ENCODE data around the gene ATXN7L1. TPM values are rescaled to one million over a fixed set of nuclear protein-coding genes. Genes with fewer than 3 reads are reported as not detected.

ATXN7L1 gene, protein sequence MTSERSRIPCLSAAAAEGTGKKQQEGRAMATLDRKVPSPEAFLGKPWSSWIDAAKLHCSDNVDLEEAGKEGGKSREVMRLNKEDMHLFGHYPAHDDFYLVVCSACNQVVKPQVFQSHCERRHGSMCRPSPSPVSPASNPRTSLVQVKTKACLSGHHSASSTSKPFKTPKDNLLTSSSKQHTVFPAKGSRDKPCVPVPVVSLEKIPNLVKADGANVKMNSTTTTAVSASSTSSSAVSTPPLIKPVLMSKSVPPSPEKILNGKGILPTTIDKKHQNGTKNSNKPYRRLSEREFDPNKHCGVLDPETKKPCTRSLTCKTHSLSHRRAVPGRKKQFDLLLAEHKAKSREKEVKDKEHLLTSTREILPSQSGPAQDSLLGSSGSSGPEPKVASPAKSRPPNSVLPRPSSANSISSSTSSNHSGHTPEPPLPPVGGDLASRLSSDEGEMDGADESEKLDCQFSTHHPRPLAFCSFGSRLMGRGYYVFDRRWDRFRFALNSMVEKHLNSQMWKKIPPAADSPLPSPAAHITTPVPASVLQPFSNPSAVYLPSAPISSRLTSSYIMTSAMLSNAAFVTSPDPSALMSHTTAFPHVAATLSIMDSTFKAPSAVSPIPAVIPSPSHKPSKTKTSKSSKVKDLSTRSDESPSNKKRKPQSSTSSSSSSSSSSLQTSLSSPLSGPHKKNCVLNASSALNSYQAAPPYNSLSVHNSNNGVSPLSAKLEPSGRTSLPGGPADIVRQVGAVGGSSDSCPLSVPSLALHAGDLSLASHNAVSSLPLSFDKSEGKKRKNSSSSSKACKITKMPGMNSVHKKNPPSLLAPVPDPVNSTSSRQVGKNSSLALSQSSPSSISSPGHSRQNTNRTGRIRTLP
- 3.5 and 4.6 TPM in 2 replicates for total RNA-seq

- DNase-seq (ENCODE audit: low read depth in 2 of 2): peak; percentile 94 to 98
These were observed at the start of gene ATXN7L1 for GRCh38 chr7:105876091-105876963. TSS of gene ATXN7L1 (minus strand) at chr7:105876599. CDS start at chr7:105876558, 41 bp downstream.

GRCh38 chr7:105926131-105926530, 49.7 kb upstream of the ATXN7L1 start:
- no peak for DNase-seq (ENCODE audit: low read depth in 2 of 2)

DNA sequence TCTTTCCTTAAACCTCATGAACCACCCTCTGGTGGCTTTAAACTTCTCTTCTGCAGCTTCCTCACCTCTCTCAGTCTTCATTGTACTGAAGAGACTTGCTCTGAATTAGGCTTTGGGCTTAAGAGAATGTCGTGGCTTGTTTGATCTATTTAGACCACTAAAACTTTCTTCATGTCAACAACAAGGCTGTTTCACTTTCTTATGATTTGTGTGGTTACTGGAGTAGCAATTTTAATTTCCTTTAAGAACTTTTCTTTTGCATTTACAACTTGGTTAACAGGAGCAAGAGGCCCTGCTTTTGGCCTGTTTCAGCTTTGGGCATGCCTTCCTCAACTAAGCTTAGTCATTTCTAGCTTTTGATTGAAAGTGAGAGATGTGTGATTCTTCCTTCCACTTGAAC, 48.5 kb upstream of the ATXN7L1 start:
- DNase-seq (ENCODE audit: low read depth in 2 of 2): no peak

DNA sequence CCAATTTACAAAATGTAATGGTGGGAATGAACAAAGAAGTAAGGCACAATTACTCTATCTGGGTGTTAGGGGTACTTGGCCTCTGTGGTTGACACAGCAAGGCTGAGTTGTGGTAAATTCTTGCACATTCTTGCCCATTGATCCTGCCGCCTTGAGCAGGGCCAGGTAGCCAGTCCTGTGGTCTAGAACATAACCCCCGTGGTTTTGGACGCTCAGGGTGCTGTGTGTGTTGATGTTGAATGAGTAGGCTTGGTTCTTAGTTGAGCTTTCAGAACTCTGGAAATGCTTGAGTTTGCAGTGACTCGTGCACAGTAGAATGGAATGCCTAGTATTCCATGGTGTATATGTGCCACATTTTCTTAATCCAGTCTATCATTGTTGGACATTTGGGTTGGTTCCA, 44.4 kb upstream of the ATXN7L1 start:
- DNase-seq (ENCODE audit: low read depth in 2 of 2): no peak

- no peak for DNase-seq (ENCODE audit: low read depth in 2 of 2)
These were observed 41.3 kb upstream of the ATXN7L1 start for GRCh38 chr7:105917659-105918058.

GRCh38 chr7:105916603-105917002, 40.2 kb upstream of the ATXN7L1 start:
- DNase-seq (ENCODE audit: low read depth in 2 of 2): no peak

DNA sequence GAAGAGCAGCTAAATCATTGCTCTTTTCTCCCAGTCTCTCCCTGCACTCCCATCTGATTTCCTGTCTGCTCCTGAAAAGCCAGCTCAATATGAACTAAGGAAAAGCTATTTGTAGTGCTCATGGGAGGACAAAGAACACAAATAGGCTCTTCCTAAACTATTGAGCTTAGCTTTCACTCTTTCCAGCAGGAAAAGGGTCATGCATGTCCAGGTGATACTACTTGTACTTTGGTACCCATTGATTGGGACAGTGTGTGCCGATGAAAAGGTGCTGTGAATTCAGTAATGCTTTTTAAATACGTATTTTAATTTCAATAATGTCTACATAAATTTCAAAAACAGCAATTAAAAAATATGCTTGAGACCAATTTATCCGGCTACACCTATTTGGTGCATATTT, 37.5 kb upstream of the ATXN7L1 start:
- no peak for DNase-seq (ENCODE audit: low read depth in 2 of 2)

DNA sequence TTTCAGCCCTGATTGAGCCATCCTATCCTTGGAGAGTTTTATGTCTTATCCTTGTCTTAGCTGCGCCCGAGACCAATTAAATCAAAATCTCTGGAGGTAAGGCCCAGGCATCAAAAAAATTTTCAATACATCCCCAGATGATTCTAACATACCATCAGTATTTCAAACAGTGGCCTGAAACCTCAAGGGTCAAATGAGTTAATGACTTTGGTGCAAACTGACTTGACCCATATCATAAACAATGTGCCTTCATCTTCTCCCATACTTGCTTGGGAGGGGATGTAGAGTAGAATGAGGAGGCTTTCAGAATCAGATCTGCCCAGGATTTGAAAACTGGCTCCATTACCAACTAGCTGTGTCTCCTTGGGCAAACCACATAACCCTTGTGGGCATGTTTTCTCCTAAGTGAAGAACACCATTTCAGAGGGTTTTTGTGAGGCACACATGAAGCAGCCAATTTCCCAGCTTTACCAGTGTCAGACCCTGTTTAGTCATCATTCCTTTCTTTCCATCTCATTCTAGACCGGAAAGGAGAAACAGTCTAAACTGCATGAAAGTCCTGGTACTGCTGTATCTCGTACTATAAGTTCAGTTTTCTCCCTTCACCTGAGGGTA, 35.7 kb upstream of the ATXN7L1 start:
- DNase-seq (ENCODE audit: low read depth in 2 of 2): no peak

DNA sequence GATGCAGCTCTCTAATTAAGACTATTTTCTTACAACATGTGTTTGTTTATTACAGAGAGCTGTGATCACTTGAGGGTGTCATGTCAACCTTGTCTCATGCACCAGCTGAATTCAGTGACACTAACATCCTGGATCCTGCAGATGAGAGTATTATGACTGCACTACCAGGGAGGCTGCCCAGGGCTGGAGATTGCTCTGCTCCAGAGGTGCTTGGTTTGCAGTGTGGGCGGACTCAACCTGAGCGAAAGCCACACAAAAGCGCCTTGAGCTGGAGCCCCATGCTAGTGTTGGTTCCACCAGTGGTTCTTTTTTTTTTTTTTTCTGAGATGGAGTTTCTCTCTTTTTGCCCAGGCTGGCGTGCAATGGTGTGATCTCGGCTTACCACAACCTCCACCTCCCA, 33.8 kb upstream of the ATXN7L1 start:
- DNase-seq (ENCODE audit: low read depth in 2 of 2): no peak

- no peak for DNase-seq (ENCODE audit: low read depth in 2 of 2)
These were observed 33.3 kb upstream of the ATXN7L1 start for GRCh38 chr7:105909742-105910141.

DNA sequence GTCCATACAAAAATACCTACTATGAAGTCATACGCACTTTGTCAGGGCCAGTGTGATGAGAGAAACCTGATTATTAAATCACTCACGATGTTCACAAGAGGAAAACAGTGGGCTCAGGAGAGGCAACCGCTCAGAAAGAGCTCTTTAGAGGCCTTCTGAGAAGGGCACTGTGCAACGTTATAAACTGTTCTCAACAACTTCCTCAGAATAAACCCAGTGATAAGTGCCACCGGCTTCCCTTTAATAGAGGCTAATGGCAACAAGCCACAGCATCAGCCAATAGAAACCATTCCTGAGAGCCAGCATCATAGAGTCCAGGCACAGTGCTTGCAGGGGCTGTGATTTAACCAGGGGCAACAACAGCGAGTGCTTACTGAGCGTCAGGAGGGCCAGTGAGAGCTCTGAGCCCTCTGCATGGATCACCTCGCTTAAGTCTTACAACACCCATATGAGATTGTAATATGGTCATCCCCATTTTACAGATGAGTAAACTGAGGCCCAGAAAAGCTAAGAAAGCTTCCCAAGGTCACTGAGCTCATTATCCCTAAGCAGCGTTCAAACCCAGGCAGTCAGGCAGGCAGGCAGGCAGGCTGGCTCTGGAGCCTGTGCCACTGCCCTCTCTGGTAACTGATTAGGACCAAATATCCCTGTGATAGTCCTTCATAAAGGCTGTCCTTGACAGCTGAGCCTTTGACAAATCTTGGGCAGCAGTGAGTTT, 30.9 kb upstream of the ATXN7L1 start:
- no peak for DNase-seq (ENCODE audit: low read depth in 2 of 2)

DNA sequence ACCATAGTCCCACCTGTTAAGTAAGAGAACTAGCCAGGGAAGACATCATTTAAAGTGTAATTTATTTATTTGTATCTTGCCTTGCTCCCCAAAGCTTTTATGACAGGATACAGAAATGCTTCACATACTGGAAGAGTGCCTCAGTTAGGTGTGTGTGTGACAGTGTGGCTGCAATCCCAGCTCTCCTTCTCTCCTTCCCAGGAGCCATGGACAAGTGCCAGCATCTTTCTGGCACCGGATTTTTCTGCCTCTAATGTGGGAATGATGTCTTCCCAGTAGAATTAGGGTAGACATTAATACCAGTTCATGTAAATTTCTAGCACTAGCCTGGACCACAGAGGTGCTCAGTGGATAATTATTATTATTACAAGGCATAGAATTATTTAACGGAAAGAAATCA, 30.3 kb upstream of the ATXN7L1 start:
- no peak for DNase-seq (ENCODE audit: low read depth in 2 of 2)

DNA sequence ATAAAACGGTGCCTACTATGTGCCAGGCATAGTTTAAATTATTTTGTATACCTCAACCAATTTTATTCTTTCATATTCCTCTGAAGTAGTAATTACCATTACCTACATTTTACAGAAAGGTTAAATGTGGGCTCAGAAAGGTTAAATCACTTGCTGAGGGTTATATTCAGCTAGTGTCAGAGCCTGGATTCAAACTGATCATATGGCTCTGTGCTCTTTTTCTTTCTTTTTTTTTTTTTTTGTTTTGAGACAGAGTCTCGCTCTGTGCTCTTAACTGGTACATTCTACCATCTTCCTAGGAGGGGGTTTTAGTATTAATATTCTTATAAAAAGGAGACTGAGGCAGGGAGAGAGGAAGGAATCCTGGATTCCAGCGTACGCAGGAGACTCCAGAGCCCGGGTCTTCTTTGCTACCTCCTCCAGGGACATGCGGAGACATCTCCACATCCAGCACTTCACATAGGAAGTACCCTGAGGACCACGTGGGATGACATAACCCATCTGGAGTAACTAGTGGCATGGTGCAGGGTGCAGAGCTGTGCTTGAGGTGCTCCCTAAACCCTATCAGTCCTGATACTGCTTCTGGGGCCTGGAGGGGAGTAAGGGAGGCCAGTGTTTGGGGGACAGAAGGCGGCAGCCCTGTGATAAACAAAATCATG, 29.6 kb upstream of the ATXN7L1 start:
- no peak for DNase-seq (ENCODE audit: low read depth in 2 of 2)

DNA sequence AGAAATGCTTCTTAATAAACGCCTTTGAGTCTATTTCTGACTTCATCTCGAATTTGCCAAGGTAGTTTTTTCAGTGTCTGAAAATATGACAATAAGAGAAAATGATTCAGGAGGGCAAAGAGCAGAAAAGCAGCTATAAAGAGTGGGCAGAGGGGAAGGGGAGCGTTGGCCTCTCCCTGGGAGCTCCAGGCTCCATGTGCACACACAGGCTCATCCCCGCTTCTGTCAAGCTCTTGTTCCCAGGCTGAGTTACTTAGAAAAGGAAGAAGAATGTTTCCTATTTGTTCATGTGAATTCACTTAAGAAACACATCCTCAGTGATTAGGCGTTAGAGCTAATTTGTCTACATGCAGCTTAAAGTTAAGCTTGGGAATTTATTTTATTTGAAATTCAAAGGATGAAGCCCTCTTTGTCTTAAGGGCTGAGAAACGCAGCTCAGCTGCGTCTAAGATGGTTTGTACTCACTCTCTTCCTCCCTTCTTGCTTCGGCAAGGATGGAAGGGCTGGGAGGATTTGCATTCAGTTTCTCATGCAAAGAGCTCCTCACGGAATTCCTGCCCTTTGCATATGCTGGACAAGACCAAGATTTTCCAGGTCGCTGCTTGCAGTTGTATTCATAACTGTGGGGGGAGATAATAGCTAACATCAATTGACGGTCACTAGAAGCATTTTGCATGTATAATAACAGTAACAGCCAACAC, 29.0 kb upstream of the ATXN7L1 start:
- no peak for DNase-seq (ENCODE audit: low read depth in 2 of 2)

DNA sequence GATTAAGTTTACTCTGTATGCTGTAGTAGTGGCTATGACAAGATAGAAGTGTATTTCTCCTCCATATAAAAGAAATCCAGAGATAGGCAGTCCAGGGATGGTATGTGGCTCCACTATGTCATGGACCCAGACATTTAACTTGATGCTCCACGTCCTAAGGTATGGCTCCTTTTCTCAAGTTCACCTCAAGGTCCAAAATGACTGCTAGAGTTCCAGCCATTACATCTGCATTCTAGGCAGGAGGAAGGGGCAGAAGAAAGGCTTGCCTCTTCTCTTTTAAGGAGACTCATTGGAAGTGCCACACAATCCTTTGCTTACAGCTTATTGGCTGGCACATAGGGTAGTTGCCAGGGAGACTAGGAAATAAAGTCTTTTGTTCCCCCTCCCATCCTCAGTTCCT, 27.7 kb upstream of the ATXN7L1 start:
- DNase-seq (ENCODE audit: low read depth in 2 of 2): no peak

GRCh38 chr7:105902325-105902911, 26.0 kb upstream of the ATXN7L1 start:
- DNase-seq (ENCODE audit: low read depth in 2 of 2): no peak

DNA sequence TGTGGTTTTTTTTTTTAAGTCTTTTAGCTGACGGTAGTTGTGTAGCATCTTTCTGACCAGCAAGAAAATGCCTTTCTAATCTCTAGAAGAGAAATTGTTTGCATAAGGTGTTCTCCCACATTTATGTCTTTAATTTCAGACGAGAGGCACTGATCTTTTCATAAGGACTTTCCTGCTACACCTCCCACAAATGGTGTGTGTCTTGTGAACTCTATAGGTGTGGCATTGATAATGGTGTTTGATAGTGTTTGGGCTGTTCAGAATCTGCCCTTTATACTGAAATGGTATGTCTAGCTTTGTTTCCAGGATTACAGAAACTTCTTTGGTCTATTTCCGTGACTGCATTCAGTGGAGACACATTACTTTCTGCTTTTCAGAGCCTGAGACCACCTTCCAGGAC, 21.6 kb upstream of the ATXN7L1 start:
- no peak for DNase-seq (ENCODE audit: low read depth in 2 of 2)

DNA sequence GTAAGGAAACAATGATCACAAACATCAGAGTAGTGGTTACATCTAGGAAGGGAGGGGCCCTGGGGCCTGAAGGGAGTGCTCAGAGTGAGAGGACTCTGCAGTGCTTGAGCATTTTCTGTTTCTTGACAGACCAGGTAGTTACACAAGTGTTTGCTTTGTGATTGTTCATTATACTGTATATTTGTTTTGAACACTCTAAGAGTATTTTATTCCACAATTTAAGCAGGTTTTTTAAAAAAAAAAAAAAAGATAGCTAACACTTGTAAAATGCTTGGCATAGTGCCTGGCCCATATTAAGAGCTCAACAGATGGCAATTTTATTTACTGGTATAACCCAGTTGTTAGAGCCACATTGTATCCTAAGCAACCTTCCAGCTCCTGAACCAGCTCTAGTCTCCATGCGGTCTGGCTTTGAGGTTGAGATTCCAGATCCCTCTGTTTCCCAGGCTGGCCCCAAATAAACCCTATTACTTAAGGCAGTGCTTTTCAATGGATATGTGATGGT, 20.1 kb upstream of the ATXN7L1 start:
- no peak for DNase-seq (ENCODE audit: low read depth in 2 of 2)

DNA sequence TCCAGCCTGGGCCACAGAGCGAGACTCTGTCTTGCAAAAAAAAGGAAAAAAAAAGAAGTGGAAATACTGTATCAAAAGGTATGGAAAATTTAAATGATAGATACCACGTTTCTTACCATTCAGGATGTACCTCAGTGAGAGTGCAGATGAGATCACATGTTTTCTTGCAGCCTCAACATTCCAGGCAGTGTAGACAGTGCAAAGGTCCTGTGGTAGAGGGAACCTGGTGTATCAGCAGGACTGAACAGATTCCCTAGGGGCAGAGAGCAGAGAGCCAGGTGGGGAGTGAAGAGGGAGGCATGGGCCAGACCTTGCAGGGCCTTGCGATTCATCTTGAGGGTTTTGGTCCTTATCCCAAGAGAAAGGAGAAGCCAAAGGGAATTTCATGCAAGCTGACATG, 17.7 kb upstream of the ATXN7L1 start:
- DNase-seq (ENCODE audit: low read depth in 2 of 2): no peak
